ENCODE data around the gene PARP3.

- TF ChIP-seq NR2C2 (IDR thresholded peaks at IDR 0.05; ENCODE audit: borderline replicate concordance, control insufficient read depth, insufficient read length, low read depth) (no peak), TAF1 (IDR thresholded peaks at IDR 0.05; ENCODE audit: borderline replicate concordance, low read depth, low read length) (no peak), USF2 (IDR thresholded peaks at IDR 0.05; ENCODE audit: borderline replicate concordance, low read depth, low read length) (no peak), MTA2 (IDR thresholded peaks at IDR 0.05; ENCODE audit: low read depth) (no peak), CBX3 (IDR thresholded peaks at IDR 0.05; ENCODE audit: borderline replicate concordance, low read depth) (no peak), CTCF (IDR thresholded peaks at IDR 0.05 in 2 of 3, conservative IDR thresholded peaks at IDR 0.05 in 1 of 3; ENCODE audit: control insufficient read depth in 2 of 3, extremely low read depth in 1 of 3, insufficient read depth in 1 of 3, low read depth in 3 of 3, low read length in 3 of 3) (no peak)
These were observed 2.4 kb downstream of the PARP3 start for GRCh38 chr3:51944451-51945021.

Measured in GM12878 (cell line).